GM18867 (cell line): ENCODE results near the gene YPEL4.

Experiments
- ATAC-seq: cut with Tn5 transposase; IDR thresholded peaks from one replicate; pipeline ENCODE4 v1.9.1; 2021; ENCODE audit warnings: mild to moderate bottlenecking, moderate library complexity; ENCODE audit not compliant: unreplicated experiment

Gene YPEL4

DNA sequence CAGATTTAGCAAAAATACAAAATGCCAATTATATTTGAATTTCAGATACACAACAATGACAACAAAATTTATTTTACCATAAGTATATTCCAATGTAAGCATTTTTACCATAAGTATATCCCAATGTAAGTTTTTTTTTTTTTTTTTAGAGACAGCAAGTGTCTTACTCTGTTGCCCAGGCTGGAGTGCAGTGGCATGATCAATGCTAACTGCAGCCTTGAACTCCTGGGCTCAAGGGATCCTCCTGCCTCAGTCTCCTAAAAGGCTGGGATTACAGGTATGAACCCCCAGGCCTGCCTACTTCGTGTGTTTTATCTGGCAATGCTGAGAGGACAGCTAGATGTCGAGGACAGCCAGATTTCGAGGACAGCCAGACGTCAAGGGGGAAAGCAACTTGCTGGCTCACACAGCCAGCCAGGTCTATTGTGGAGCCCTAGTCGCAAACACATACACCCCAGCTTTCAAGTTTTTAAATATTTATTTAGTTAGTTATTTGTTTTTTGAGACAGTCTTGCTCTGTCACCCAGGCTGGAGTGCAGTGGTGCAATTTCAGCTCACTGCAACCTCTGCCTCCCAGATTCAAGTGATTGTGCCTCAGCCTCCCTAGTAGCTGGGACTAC lies 53.3 kb downstream of the YPEL4 start:
- no peak for ATAC-seq
